ENCODE data around the gene CHST7. TPM values are rescaled to one million over a fixed set of nuclear protein-coding genes. Genes with fewer than 3 reads are reported as not detected.
"Not testable (repeated sequence)": the region's sequence is repeated elsewhere in the genome, so short reads cannot be mapped to it uniquely, and the experiment has no call there.

CHST7 gene
- total and polyA plus RNA-seq, 2 of the 13 experiments (the other 11 are each of a cell fraction or from before 2014, with no cell fraction given), result 2.4 to 5.2 TPM

GRCh38 chrX:46573331-46573891, at the start of gene CHST7 (continued):
- TF ChIP-seq NFYB (CRISPR knock-in tag; IDR thresholded peaks at IDR 0.05) (peak; percentile 45), ZNF501 (CRISPR knock-in tag; IDR thresholded peaks at IDR 0.05) (0 out of 2 replicates have a peak, but pooled peaks have one; percentile 0), POGZ (CRISPR knock-in tag; IDR thresholded peaks at IDR 0.05) (0 out of 2 replicates have a peak, but pooled peaks have one; percentile 8), HNRNPK (IDR thresholded peaks at IDR 0.05; ENCODE audit: low read depth, low read length, poor library complexity, severe bottlenecking) (peak; percentile 44), ZNF776 (CRISPR knock-in tag; IDR thresholded peaks at IDR 0.05) (no peak), ZNF431 (CRISPR knock-in tag; IDR thresholded peaks at IDR 0.05; ENCODE audit: borderline replicate concordance, low read depth) (0 out of 2 replicates have a peak, but pooled peaks have one; percentile 8), ZBTB37 (CRISPR knock-in tag; IDR thresholded peaks at IDR 0.05) (peak; percentile 65; the same call in 1 of the 2 replicates), NFKB2 (CRISPR knock-in tag; IDR thresholded peaks at IDR 0.05; ENCODE audit: borderline replicate concordance) (0 out of 2 replicates have a peak, but pooled peaks have one; percentile 6), SOX6 (IDR thresholded peaks at IDR 0.05) (no peak), SOX6 (CRISPR knock-in tag; IDR thresholded peaks at IDR 0.05) (0 out of 2 replicates have a peak, but pooled peaks have one; percentile 5), JUN (CRISPR knock-in tag; IDR thresholded peaks at IDR 0.05) (no peak), PATZ1 (CRISPR knock-in tag; IDR thresholded peaks at IDR 0.05) (peak; percentile 10; the same call in 1 of the 2 replicates), HMGXB4 (CRISPR knock-in tag; IDR thresholded peaks at IDR 0.05; ENCODE audit: borderline replicate concordance in 1 of 2, low read depth in 1 of 2) (peak in 1 of 2 experiments; percentile 17; a peak in 1 of 4 replicates), CTCF (CRISPR knock-in tag; IDR thresholded peaks at IDR 0.05) (peak; percentile 62), PHF8 (CRISPR knock-in tag; IDR thresholded peaks at IDR 0.05) (peak; percentile 31; the same call in 1 of the 2 replicates), POLR2G (IDR thresholded peaks at IDR 0.05; ENCODE audit: low read depth, low read length) (peak; percentile 52)

- intact Hi-C loops (cut with micrococcal nuclease; ENCODE audit: unreplicated experiment); H3K4me3 ChIP-seq (replicated peaks in 1 of 3; ENCODE audit: insufficient read depth in 1 of 3, low read depth in 2 of 3, low read length in 3 of 3); H2AFZ ChIP-seq (ENCODE audit: low read length); H3K9ac ChIP-seq (ENCODE audit: insufficient read depth, low read depth, low read length); DNase-seq (ENCODE audit: low spot score); H3K4me1 ChIP-seq (ENCODE audit: insufficient read depth, low read length); BruUV-seq (replicated peaks); H3K9me3 ChIP-seq (ENCODE audit: low read length); H3K4me2 ChIP-seq (ENCODE audit: low read depth, low read length); H3K27me3 ChIP-seq (ENCODE audit: control insufficient read depth in 1 of 2, insufficient read depth in 2 of 2, low read length in 2 of 2); H3K79me2 ChIP-seq (ENCODE audit: insufficient read depth, low read length); in situ Hi-C loops (cut with HindIII; ENCODE audit: extremely low pct_ligation_motif_present, low pct_unique_long_range_greater_than_20kb); H3K27ac ChIP-seq (ENCODE audit: extremely low read length, insufficient read depth, low read length); CTCF ChIA-PET (ENCODE audit: low intra/inter-chr PET ratio, low total read pairs); H4K20me1 ChIP-seq (ENCODE audit: insufficient read depth, low read length); POLR2A ChIA-PET; H3K36me3 ChIP-seq (replicated peaks in 1 of 2; ENCODE audit: control insufficient read depth in 1 of 2, insufficient read depth in 2 of 2, low read length in 2 of 2): not testable (repeated sequence)
- ATAC-seq (peak; percentile 60), FAIRE-seq (peak; percentile 30)
- WGBS (ENCODE audit: low lambda C conversion rate), result no CpG with 5 or more reads among the region's 6 CpGs
Observed at GRCh38 chrX:46528640-46529039, 44.9 kb upstream of the CHST7 start.

Data from HepG2 (cell line).